Measurements from ENCODE around the gene KBTBD3.

Gene KBTBD3

GRCh38 chr11:106076919-106077608 lies at the start of gene KBTBD3:
Gene KBTBD3 (minus strand): TSS chr11:106077347. CDS start chr11:106059097, 18,250 bp downstream.
- POLR2A ChIA-PET, result interaction anchor here (0.8 to 1.2 kb wide), 3 partner anchors 10 to 144 kb away, joined by 3 to 7 read pairs (median 3); no protein-coding TSS in a partner anchor
- CTCF ChIA-PET, result interaction anchor here (1.2 kb wide), 1 partner anchor 10 kb away, joined by 5 read pairs; no protein-coding TSS in a partner anchor
- peak; percentile 91 for DNase-seq (ENCODE audit: extremely low spot score)
- TF ChIP-seq PKNOX1 (IDR thresholded peaks at IDR 0.05), result peak; percentile 99
- 0 out of 2 replicates have a peak, but pooled peaks have one; percentile 7 for TF ChIP-seq CTBP1 (IDR thresholded peaks at IDR 0.05; ENCODE audit: borderline replicate concordance)
- TF ChIP-seq NFRKB (IDR thresholded peaks at IDR 0.05), result no peak

- POLR2A ChIA-PET, result no interaction called here
- DNase-seq (ENCODE audit: extremely low spot score), result no peak
- CTCF ChIA-PET, result no interaction called here
- TF ChIP-seq BHLHE40 (IDR thresholded peaks at IDR 0.05; ENCODE audit: borderline replicate concordance), result no peak
- no peak for TF ChIP-seq PKNOX1 (IDR thresholded peaks at IDR 0.05)
- no peak for TF ChIP-seq SUZ12 (IDR thresholded peaks at IDR 0.05)
- no peak for TF ChIP-seq ELF4 (IDR thresholded peaks at IDR 0.05)
- no peak for TF ChIP-seq FOXK2 (IDR thresholded peaks at IDR 0.05)
- no peak for TF ChIP-seq CTBP1 (IDR thresholded peaks at IDR 0.05; ENCODE audit: borderline replicate concordance)
- no peak for TF ChIP-seq FOXM1 (IDR thresholded peaks at IDR 0.05; ENCODE audit: borderline replicate concordance)
- no peak for TF ChIP-seq TARDBP (IDR thresholded peaks at IDR 0.05)
- TF ChIP-seq L3MBTL2 (conservative IDR thresholded peaks at IDR 0.05), result no peak
- no peak for TF ChIP-seq ARNT (IDR thresholded peaks at IDR 0.05)
- no peak for TF ChIP-seq ZNF384 (IDR thresholded peaks at IDR 0.05)
These were observed 44.6 kb upstream of the KBTBD3 start for GRCh38 chr11:106121570-106122320.

- ChIA-PET POLR2A (no interaction called here), CTCF (no interaction called here)
- DNase-seq (ENCODE audit: extremely low spot score), result no peak
- TF ChIP-seq HDGF (IDR thresholded peaks at IDR 0.05; ENCODE audit: borderline replicate concordance) (no peak), FOXK2 (IDR thresholded peaks at IDR 0.05) (no peak), BHLHE40 (IDR thresholded peaks at IDR 0.05; ENCODE audit: borderline replicate concordance) (no peak), NFRKB (IDR thresholded peaks at IDR 0.05) (no peak), SUZ12 (IDR thresholded peaks at IDR 0.05) (no peak)
These were observed 28.8 kb upstream of the KBTBD3 start for GRCh38 chr11:106105986-106106385.

- CTCF ChIA-PET, result no interaction called here
These were observed 24.7 kb upstream of the KBTBD3 start for GRCh38 chr11:106101819-106102218.

GRCh38 chr11:106101370-106101769 lies 24.2 kb upstream of the KBTBD3 start:
- ChIA-PET POLR2A (no interaction called here), CTCF (no interaction called here)

More at GRCh38 chr11:106101819-106102218, 24.7 kb upstream of the KBTBD3 start:
- POLR2A ChIA-PET, result no interaction called here
- no peak for DNase-seq (ENCODE audit: extremely low spot score)
- TF ChIP-seq NFRKB (IDR thresholded peaks at IDR 0.05) (no peak), TARDBP (IDR thresholded peaks at IDR 0.05) (no peak), FOXA1 (IDR thresholded peaks at IDR 0.05) (no peak), PKNOX1 (IDR thresholded peaks at IDR 0.05) (no peak), SP1 (IDR thresholded peaks at IDR 0.05) (no peak), ARNT (IDR thresholded peaks at IDR 0.05) (no peak)

More at GRCh38 chr11:106101370-106101769, 24.2 kb upstream of the KBTBD3 start:
- TF ChIP-seq SUZ12 (IDR thresholded peaks at IDR 0.05) (no peak), ELF4 (IDR thresholded peaks at IDR 0.05) (no peak), CTBP1 (IDR thresholded peaks at IDR 0.05; ENCODE audit: borderline replicate concordance) (no peak), FOXM1 (IDR thresholded peaks at IDR 0.05; ENCODE audit: borderline replicate concordance) (no peak), ARNT (IDR thresholded peaks at IDR 0.05) (no peak), FOXK2 (IDR thresholded peaks at IDR 0.05) (no peak), FOXA1 (IDR thresholded peaks at IDR 0.05) (no peak), PKNOX1 (IDR thresholded peaks at IDR 0.05) (no peak), NFRKB (IDR thresholded peaks at IDR 0.05) (no peak), BHLHE40 (IDR thresholded peaks at IDR 0.05; ENCODE audit: borderline replicate concordance) (no peak), SP1 (IDR thresholded peaks at IDR 0.05) (no peak), L3MBTL2 (conservative IDR thresholded peaks at IDR 0.05) (no peak), TARDBP (IDR thresholded peaks at IDR 0.05) (no peak), ZNF384 (IDR thresholded peaks at IDR 0.05) (no peak), LEF1 (IDR thresholded peaks at IDR 0.05; ENCODE audit: borderline replicate concordance) (no peak), HDGF (IDR thresholded peaks at IDR 0.05; ENCODE audit: borderline replicate concordance) (no peak)
- DNase-seq (ENCODE audit: extremely low spot score), result no peak
